ENCODE measurements around the gene TMEM53.

DNA sequence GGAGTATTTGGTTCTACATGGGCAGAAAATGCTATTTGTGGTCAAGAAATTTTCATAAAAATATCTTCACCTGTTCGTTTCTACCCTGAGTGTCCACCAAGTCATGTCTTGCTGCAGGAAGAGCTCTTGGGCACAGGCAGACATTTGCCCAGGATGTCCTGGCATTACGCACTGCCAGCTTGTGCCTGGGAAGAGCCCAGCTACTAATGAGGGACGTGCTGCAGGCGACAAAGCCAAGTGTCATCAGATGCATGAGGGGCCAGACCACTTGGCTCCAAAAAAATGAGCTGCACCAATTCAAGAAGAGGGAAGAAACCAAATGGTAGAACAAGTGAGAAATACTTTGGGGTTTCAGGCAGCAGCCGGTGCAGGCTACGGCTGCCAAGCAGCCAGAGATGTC lies 43.8 kb upstream of the TMEM53 start:
- TF ChIP-seq, protein P1, sequence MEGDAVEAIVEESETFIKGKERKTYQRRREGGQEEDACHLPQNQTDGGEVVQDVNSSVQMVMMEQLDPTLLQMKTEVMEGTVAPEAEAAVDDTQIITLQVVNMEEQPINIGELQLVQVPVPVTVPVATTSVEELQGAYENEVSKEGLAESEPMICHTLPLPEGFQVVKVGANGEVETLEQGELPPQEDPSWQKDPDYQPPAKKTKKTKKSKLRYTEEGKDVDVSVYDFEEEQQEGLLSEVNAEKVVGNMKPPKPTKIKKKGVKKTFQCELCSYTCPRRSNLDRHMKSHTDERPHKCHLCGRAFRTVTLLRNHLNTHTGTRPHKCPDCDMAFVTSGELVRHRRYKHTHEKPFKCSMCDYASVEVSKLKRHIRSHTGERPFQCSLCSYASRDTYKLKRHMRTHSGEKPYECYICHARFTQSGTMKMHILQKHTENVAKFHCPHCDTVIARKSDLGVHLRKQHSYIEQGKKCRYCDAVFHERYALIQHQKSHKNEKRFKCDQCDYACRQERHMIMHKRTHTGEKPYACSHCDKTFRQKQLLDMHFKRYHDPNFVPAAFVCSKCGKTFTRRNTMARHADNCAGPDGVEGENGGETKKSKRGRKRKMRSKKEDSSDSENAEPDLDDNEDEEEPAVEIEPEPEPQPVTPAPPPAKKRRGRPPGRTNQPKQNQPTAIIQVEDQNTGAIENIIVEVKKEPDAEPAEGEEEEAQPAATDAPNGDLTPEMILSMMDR (IDR thresholded peaks at IDR 0.05), result no peak
- TF ChIP-seq, protein P2, sequence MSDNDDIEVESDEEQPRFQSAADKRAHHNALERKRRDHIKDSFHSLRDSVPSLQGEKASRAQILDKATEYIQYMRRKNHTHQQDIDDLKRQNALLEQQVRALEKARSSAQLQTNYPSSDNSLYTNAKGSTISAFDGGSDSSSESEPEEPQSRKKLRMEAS (CRISPR knock-in tag; IDR thresholded peaks at IDR 0.05), result no peak
- TF ChIP-seq, protein P3, sequence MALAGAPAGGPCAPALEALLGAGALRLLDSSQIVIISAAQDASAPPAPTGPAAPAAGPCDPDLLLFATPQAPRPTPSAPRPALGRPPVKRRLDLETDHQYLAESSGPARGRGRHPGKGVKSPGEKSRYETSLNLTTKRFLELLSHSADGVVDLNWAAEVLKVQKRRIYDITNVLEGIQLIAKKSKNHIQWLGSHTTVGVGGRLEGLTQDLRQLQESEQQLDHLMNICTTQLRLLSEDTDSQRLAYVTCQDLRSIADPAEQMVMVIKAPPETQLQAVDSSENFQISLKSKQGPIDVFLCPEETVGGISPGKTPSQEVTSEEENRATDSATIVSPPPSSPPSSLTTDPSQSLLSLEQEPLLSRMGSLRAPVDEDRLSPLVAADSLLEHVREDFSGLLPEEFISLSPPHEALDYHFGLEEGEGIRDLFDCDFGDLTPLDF (CRISPR knock-in tag; IDR thresholded peaks at IDR 0.05), result no peak
- TF ChIP-seq ZNF232 (CRISPR knock-in tag; IDR thresholded peaks at IDR 0.05) (no peak), NR1H2 (CRISPR knock-in tag; IDR thresholded peaks at IDR 0.05) (no peak), NR3C1 (CRISPR knock-in tag; conservative IDR thresholded peaks at IDR 0.05; ENCODE audit: low read depth) (no peak), ZNF263 (CRISPR knock-in tag; IDR thresholded peaks at IDR 0.05; ENCODE audit: low read depth) (no peak), NR2C2 (CRISPR knock-in tag; IDR thresholded peaks at IDR 0.05) (no peak), NFE2L1 (CRISPR knock-in tag; IDR thresholded peaks at IDR 0.05) (no peak), JUN (CRISPR knock-in tag; IDR thresholded peaks at IDR 0.05) (no peak)
- TF ChIP-seq, protein P4, sequence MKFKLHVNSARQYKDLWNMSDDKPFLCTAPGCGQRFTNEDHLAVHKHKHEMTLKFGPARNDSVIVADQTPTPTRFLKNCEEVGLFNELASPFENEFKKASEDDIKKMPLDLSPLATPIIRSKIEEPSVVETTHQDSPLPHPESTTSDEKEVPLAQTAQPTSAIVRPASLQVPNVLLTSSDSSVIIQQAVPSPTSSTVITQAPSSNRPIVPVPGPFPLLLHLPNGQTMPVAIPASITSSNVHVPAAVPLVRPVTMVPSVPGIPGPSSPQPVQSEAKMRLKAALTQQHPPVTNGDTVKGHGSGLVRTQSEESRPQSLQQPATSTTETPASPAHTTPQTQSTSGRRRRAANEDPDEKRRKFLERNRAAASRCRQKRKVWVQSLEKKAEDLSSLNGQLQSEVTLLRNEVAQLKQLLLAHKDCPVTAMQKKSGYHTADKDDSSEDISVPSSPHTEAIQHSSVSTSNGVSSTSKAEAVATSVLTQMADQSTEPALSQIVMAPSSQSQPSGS (CRISPR knock-in tag; IDR thresholded peaks at IDR 0.05; ENCODE audit: borderline replicate concordance, low read depth), result no peak
- TF ChIP-seq, protein P5, sequence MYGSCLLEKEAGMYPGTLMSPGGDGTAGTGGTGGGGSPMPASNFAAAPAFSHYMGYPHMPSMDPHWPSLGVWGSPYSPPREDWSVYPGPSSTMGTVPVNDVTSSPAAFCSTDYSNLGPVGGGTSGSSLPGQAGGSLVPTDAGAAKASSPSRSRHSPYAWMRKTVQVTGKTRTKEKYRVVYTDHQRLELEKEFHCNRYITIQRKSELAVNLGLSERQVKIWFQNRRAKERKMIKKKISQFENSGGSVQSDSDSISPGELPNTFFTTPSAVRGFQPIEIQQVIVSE (CRISPR knock-in tag; IDR thresholded peaks at IDR 0.05; ENCODE audit: borderline replicate concordance), result no peak
